Transverse colon (tissue), 3 donors: ENCODE results near the gene MSH3.

Source experiments
- POLR2A ChIP-seq: fragments of 450-650 bp; IDR thresholded peaks from one replicate; pipeline ENCODE4 v1.6.1; 2016; ENCODE audit warnings: antibody characterized with exemption, mild to moderate bottlenecking, moderate library complexity
- TF ChIP-seq, protein P1 (sequence below), 5 experiments: fragments of 200-600 bp in 3 of 5; fragments of 450-650 bp in 2 of 5; sonication (generic) in 3 of 5; IDR thresholded peaks; 1 replicate in 2 of 5; 2 replicates in 3 of 5; pipeline ENCODE4 v1.5.1; 2016 to 2017; ENCODE audit warnings: antibody characterized with exemption in 5 of 5, inconsistent platforms in 3 of 5, mild to moderate bottlenecking in 2 of 5, moderate library complexity in 1 of 5

DNA sequence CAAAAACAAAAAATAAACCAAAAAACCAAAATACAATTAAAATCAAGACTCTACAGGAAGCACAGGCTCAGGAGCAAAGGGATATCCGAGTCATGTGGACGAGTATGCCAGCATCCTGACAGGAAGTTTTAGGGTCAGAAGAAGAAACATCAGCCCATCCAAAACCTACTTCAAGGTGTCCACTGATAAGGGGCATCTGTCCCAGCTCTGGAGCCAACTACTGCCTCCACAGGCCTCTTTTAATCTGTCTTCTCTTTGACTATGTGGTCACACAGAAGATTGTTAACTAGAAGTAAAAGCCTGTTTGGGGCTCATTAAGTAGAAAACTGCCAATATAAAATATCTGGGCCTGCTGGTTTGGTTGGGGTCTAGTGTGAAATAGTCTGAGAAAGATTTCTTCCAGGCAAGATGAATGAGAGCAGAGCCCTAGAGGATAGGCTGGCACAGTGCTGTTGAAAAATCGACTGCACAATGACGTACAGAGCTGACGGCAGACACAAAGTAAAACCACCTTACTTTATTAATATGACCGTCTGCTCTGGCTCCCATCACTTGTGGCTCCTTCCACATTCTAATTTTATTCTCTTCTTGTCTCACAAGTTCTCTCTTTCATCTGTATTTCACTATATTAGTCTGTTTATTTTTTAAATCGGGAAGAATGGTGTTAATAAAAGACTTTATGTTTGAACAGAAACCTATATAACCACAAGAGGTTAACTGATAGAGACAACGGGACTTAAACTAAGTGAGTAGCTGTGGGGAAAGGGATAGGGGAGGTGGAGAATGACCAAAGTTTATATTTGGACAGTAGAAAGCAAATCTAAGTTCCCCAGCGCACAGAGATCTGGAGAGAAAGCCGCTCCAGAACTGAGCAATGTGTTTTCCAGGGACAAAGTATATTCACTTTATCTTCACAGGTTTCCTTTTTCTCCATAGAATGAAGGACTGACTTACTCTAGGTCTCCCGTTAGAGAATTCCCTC, 22.9 kb upstream of the MSH3 start:
- TF ChIP-seq, protein P1, sequence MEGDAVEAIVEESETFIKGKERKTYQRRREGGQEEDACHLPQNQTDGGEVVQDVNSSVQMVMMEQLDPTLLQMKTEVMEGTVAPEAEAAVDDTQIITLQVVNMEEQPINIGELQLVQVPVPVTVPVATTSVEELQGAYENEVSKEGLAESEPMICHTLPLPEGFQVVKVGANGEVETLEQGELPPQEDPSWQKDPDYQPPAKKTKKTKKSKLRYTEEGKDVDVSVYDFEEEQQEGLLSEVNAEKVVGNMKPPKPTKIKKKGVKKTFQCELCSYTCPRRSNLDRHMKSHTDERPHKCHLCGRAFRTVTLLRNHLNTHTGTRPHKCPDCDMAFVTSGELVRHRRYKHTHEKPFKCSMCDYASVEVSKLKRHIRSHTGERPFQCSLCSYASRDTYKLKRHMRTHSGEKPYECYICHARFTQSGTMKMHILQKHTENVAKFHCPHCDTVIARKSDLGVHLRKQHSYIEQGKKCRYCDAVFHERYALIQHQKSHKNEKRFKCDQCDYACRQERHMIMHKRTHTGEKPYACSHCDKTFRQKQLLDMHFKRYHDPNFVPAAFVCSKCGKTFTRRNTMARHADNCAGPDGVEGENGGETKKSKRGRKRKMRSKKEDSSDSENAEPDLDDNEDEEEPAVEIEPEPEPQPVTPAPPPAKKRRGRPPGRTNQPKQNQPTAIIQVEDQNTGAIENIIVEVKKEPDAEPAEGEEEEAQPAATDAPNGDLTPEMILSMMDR (IDR thresholded peaks at IDR 0.05): no peak
- TF ChIP-seq POLR2A: no peak
